GM23248 (cell line): ENCODE data around the gene ARSJ. TPM values are rescaled to one million over a fixed set of nuclear protein-coding genes. Genes with fewer than 3 reads are reported as not detected.

Experiments
- DNase-seq: peaks from one replicate; pipeline ENCODE4 v3.0.0-alpha.2; 2015
- H2AFZ ChIP-seq: fragments of 200-600 bp; sonication (generic); 2 replicates; pipeline ENCODE4 v1.6.1; 2016; ENCODE audit warnings: antibody characterized with exemption
- H3F3A ChIP-seq: fragments of 200-600 bp; sonication (generic); 2 replicates; pipeline ENCODE4 v1.6.1; 2016; ENCODE audit warnings: mild to moderate bottlenecking, antibody characterized with exemption, mixed run types; ENCODE audit not compliant: insufficient read depth
- H3K27ac ChIP-seq: fragments of 200-600 bp; sonication (generic); 2 replicates; pipeline ENCODE4 v1.5.1; 2016; ENCODE audit warnings: mild to moderate bottlenecking
- H3K27me3 ChIP-seq: fragments of 200-600 bp; sonication (generic); replicated peaks from 2 replicates; pipeline ENCODE4 v1.6.1; 2016; ENCODE audit warnings: mild to moderate bottlenecking; ENCODE audit not compliant: insufficient read depth
- H3K36me3 ChIP-seq: fragments of 200-600 bp; sonication (generic); 2 replicates; pipeline ENCODE4 v1.6.1; 2016; ENCODE audit warnings: low read depth, mild to moderate bottlenecking
- H3K4me1 ChIP-seq: fragments of 200-600 bp; sonication (generic); 2 replicates; pipeline ENCODE4 v1.6.1; 2016; ENCODE audit warnings: mild to moderate bottlenecking; ENCODE audit not compliant: insufficient read depth
- H3K4me2 ChIP-seq: fragments of 200-600 bp; sonication (generic); one replicate; pipeline ENCODE4 v1.6.1; 2016; ENCODE audit warnings: mild to moderate bottlenecking; ENCODE audit not compliant: unreplicated experiment
- H3K4me3 ChIP-seq: fragments of 200-600 bp; sonication (generic); 2 replicates; pipeline ENCODE4 v1.5.1; 2016; ENCODE audit warnings: mild to moderate bottlenecking
- H3K79me2 ChIP-seq: fragments of 200-600 bp; sonication (generic); 2 replicates; pipeline ENCODE4 v1.6.1; 2016; ENCODE audit warnings: mild to moderate bottlenecking; ENCODE audit not compliant: insufficient read depth
- H3K9ac ChIP-seq: fragments of 200-600 bp; sonication (generic); 2 replicates; pipeline ENCODE4 v1.6.1; 2016; ENCODE audit warnings: mild to moderate bottlenecking
- H3K9me2 ChIP-seq: fragments of 200-600 bp; sonication (generic); 2 replicates; pipeline ENCODE4 v1.6.1; 2016; ENCODE audit warnings: mixed run types, mild to moderate bottlenecking, moderate library complexity; ENCODE audit not compliant: insufficient read depth
- H3K9me3 ChIP-seq: fragments of 200-600 bp; sonication (generic); one replicate; pipeline ENCODE4 v1.6.1; 2017; ENCODE audit warnings: low read depth
- H4K20me1 ChIP-seq: fragments of 200-600 bp; sonication (generic); 2 replicates; pipeline ENCODE4 v1.6.0; 2016; ENCODE audit not compliant: insufficient read depth
- EZH2 ChIP-seq: fragments of 200-600 bp; sonication (generic); IDR thresholded peaks from 2 replicates; pipeline ENCODE4 v1.6.1; 2018; ENCODE audit warnings: antibody characterized with exemption, mild to moderate bottlenecking; ENCODE audit not compliant: insufficient read depth, poor library complexity, severe bottlenecking
- EZH2phosphoT487 ChIP-seq: fragments of 200-600 bp; sonication (generic); IDR thresholded peaks from 2 replicates; pipeline ENCODE4 v1.6.1; 2018; ENCODE audit warnings: antibody characterized with exemption, moderate library complexity, mild to moderate bottlenecking, low read depth; ENCODE audit not compliant: insufficient read depth
- WGBS, 2 experiments: methylation state at CpG; one replicate each; pipeline ENCODE4 v1.1.6; 2015 to 2017; ENCODE audit warnings: low lambda C conversion rate in 2 of 2, low coverage in 1 of 2; ENCODE audit errors: missing lambda C conversion rate in 2 of 2; 5-methylcytosine and 5-hydroxymethylcytosine counted together
- in situ Hi-C: fragments of 300-500 bp; cut with MboI; formaldehyde crosslinking; loops from 2 replicates; pipeline ENCODE4 v1.15.0; 2020
- polyA plus RNA-seq: library from polyadenylated mRNA; unstranded; fragments of >200 nt; fragmentation: Nextera tagmentation; extraction: Ambion mirVana; gene quantifications from 2 replicates; pipeline ENCODE4 v1.2.1, GENCODE V29; 2016
- total RNA-seq: library from RNA; depleted of rRNA; stranded (reverse); fragments of >200 nt; shearing (Covaris generic); gene quantifications from 2 replicates; pipeline ENCODE4 v1.2.3, GENCODE V29; 2014

The ARSJ gene
- total and polyA plus RNA-seq, 2 experiments from 2014 or later: 32.2 to 33.7 TPM

GRCh38 chr4:113885291-113885690, 94.2 kb downstream of the ARSJ start:
- Histone ChIP-seq H3K79me2 (no peaks in the 10 kb centered on the region), H3K9me3 (no peaks in the 10 kb centered on the region), H3K4me1 (peaks cover 13% of the 10 kb centered on the region; the same call in 1 of the 2 replicates), H3K9me2 (no peaks in the 10 kb centered on the region), H3K4me2 (no peak overlapping the region), H3K9ac (no peak overlapping the region), H2AFZ (no peak overlapping the region), H3F3A (peaks cover 12% of the 10 kb centered on the region; the same call in 1 of the 2 replicates), H3K4me3 (no peak overlapping the region), H3K27me3 (no peaks in the 10 kb centered on the region), H4K20me1 (no peaks in the 10 kb centered on the region), H3K27ac (no peak overlapping the region), H3K36me3 (no peaks in the 10 kb centered on the region)
- in situ Hi-C loops: no loop called here
- DNase-seq: no peak
- TF ChIP-seq EZH2phosphoT487 (no peak), EZH2 (no peak)
- 90 to 91% methylated on average over 3 of the region's 3 CpGs for WGBS, 2 experiments

GRCh38 chr4:113884655-113885054, 94.8 kb downstream of the ARSJ start:
- Histone ChIP-seq H3K4me1 (peaks cover 13% of the 10 kb centered on the region; the same call in 1 of the 2 replicates), H3K79me2 (no peaks in the 10 kb centered on the region), H2AFZ (no peak overlapping the region), H3K27me3 (no peaks in the 10 kb centered on the region), H4K20me1 (no peaks in the 10 kb centered on the region), H3K36me3 (no peaks in the 10 kb centered on the region), H3F3A (peaks cover 12% of the 10 kb centered on the region; the same call in 1 of the 2 replicates), H3K9ac (no peak overlapping the region), H3K9me2 (no peaks in the 10 kb centered on the region), H3K4me3 (no peak overlapping the region), H3K9me3 (no peaks in the 10 kb centered on the region), H3K4me2 (no peak overlapping the region), H3K27ac (no peak overlapping the region)
- TF ChIP-seq EZH2: no peak
- in situ Hi-C loops: no loop called here
- DNase-seq: no peak
- 100% methylated on average over 1 of the region's 1 CpG for WGBS, 2 experiments

- Histone ChIP-seq H3K79me2 (no peaks in the 10 kb centered on the region), H3K9ac (no peak overlapping the region), H3F3A (peaks cover 2% of the 10 kb centered on the region), H3K4me1 (peaks cover 24% of the 10 kb centered on the region), H2AFZ (no peak overlapping the region), H3K4me3 (no peak overlapping the region), H3K36me3 (no peaks in the 10 kb centered on the region), H3K27ac (no peak overlapping the region), H4K20me1 (no peaks in the 10 kb centered on the region), H3K9me3 (no peaks in the 10 kb centered on the region), H3K9me2 (no peaks in the 10 kb centered on the region), H3K27me3 (no peaks in the 10 kb centered on the region), H3K4me2 (no peak overlapping the region)
- DNase-seq: no peak
- WGBS, 2 experiments: 64 to 78% methylated on average over 1 of the region's 1 CpG
- TF ChIP-seq EZH2 (no peak), EZH2phosphoT487 (no peak)
- in situ Hi-C loops: no loop called here
Measured at GRCh38 chr4:113882668-113883067, 96.8 kb downstream of the ARSJ start.

- no peak for TF ChIP-seq EZH2
- TF ChIP-seq EZH2phosphoT487: no peak
- no peaks in the 10 kb centered on the region; the same call in 1 of the 2 replicates for H3F3A ChIP-seq
- WGBS, 2 experiments: 83 to 85% methylated on average over 2 of the region's 2 CpGs
- H3K27ac ChIP-seq: no peak overlapping the region
- H4K20me1 ChIP-seq: no peaks in the 10 kb centered on the region
- no peak overlapping the region for H2AFZ ChIP-seq
- no peaks in the 10 kb centered on the region for H3K36me3 ChIP-seq
- H3K9me3 ChIP-seq: no peaks in the 10 kb centered on the region
- H3K79me2 ChIP-seq: no peaks in the 10 kb centered on the region
- no peaks in the 10 kb centered on the region for H3K27me3 ChIP-seq
- H3K4me2 ChIP-seq: no peak overlapping the region
- H3K4me3 ChIP-seq: no peak overlapping the region
- H3K9ac ChIP-seq: no peak overlapping the region
- in situ Hi-C loops: no loop called here
- H3K4me1 ChIP-seq: peaks cover 24% of the 10 kb centered on the region
- no peaks in the 10 kb centered on the region for H3K9me2 ChIP-seq
- peak; percentile 51 for DNase-seq
Measured at GRCh38 chr4:113881256-113881655, 98.2 kb downstream of the ARSJ start.
